ENCODE data around the gene SEPTIN1. TPM values are rescaled to one million over a fixed set of nuclear protein-coding genes. Genes with fewer than 3 reads are reported as not detected.

Gene SEPTIN1
- total and polyA plus RNA-seq, 2 of the 4 experiments (the other 2 are of a cell fraction) = 0.24 TPM; not detected in 1

DNA sequence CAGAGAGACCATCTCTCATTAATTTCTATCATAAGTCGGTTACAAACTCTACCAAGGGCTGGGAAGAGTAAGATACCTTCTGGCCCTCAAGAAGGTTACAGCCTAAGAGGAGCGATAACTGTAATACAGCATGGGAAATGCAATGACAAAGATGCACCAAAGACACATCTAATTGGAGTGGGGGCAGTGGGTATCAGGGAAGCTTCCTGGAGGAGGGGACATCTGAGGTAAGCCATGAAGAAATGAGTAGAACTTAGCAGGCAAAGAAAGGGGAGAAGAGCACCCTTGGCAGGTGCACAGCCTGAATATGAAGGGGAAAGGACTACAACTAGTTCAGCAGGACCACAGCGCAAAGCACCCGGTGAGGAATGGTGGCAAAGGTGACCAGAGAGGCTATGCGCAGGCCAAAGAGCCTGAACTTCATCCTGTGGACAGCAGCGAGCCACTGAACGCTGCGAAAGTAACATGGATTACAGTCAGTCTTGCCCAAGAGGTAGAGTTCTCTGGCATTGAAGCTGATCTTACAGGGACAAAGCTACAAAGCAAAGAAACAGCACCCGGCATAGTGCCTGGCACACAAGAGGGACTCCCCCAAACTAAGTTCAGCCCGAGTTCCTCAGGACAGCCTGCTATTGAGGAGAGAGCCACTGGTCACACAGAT, 14.9 kb downstream of the SEPTIN1 start:
- Histone ChIP-seq H2AFZ (replicated peaks; ENCODE audit: low read length, poor library complexity) (no peak overlapping the region), H4K8ac (ENCODE audit: low read depth in 2 of 2, low read length in 2 of 2) (no peak overlapping the region), H2BK20ac (ENCODE audit: low read depth, low read length) (no peak overlapping the region), H3K27me3 (ENCODE audit: control insufficient read depth, insufficient read depth, low read length) (no peaks in the 10 kb centered on the region), H3K23ac (ENCODE audit: low read depth, low read length) (peak overlapping the region; percentile 26; the same call in 1 of the 2 replicates), H3K79me1 (ENCODE audit: low read depth in 1 of 2, low read length in 2 of 2) (peaks cover 9 to 64% of the 10 kb centered on the region in 2 experiments), H2BK120ac (ENCODE audit: low read depth, low read length) (no peak overlapping the region), H3K9ac (ENCODE audit: low read depth, low read length) (peak overlapping the region; percentile 90; the same call in 1 of the 2 replicates), H4K91ac (ENCODE audit: insufficient read depth, low read depth, low read length) (no peak overlapping the region), H3K4me2 (ENCODE audit: low read depth, low read length) (peak overlapping the region; percentile 99), H2AK9ac (replicated peaks; ENCODE audit: low read depth, low read length, poor library complexity) (peak overlapping the region; percentile 99), H3K56ac (ENCODE audit: extremely low read depth, insufficient read depth, low read length) (no peak overlapping the region), H3K36me3 (ENCODE audit: control insufficient read depth, insufficient read depth, low read length) (peaks cover 18% of the 10 kb centered on the region), H3K14ac (replicated peaks; ENCODE audit: low read depth, low read length) (peak overlapping the region; percentile 49), H3K27ac (ENCODE audit: insufficient read depth, low read length) (no peak overlapping the region; the same call in 1 of the 2 replicates), H4K5ac (ENCODE audit: low read depth, low read length) (no peak overlapping the region), H3K9me3 (ENCODE audit: control insufficient read depth, insufficient read depth, low read length) (no peaks in the 10 kb centered on the region), H3K4me3 (ENCODE audit: insufficient read depth, low read depth, low read length) (peak overlapping the region; percentile 86), H2BK15ac (ENCODE audit: low read depth, low read length) (no peak overlapping the region), H4K20me1 (ENCODE audit: insufficient read depth, low read length) (peaks cover 51% of the 10 kb centered on the region), H2AK5ac (ENCODE audit: low read depth, low read length) (peak overlapping the region; percentile 36; the same call in 1 of the 2 replicates), H3K9me1 (ENCODE audit: insufficient read depth, low read length) (peaks cover 17% of the 10 kb centered on the region), H3K4me1 (ENCODE audit: control insufficient read depth, insufficient read depth, low read length) (peaks cover 3% of the 10 kb centered on the region; the same call in 1 of the 2 replicates), H3K18ac (ENCODE audit: low read depth, low read length) (no peak overlapping the region), H3K4ac (ENCODE audit: low read depth, low read length) (peak overlapping the region; percentile 1), H2BK5ac (ENCODE audit: low read depth, low read length, poor library complexity, severe bottlenecking) (no peak overlapping the region)
- DNase-seq (no peak), ATAC-seq (ENCODE audit: low read depth) (no peak)
- intact Hi-C loops (cut with micrococcal nuclease) (loop anchor here (1.0 to 2.0 kb wide), 2 partner anchors 42 to 275 kb away; no protein-coding TSS in a partner anchor), in situ Hi-C loops (cut with MboI; ENCODE audit: low sequenced_read_pairs) (no loop called here), dilution Hi-C loops (cut with HindIII; ENCODE audit: low sequenced_read_pairs, unreplicated experiment) (no loop called here)
- WGBS, 2 experiments (ENCODE audit: extremely low coverage in 2 of 2, insufficient read length in 1 of 2) = 100% methylated on average over 2 of the region's 10 CpGs; no CpG with 5 or more reads in 1 of the 2 experiments
- ChIA-PET POLR2A (ENCODE audit: unreplicated experiment) (no interaction called here), CTCF (interaction anchor here (1.2 kb wide), 1 partner anchor 275 kb away, joined by 3 read pairs; no protein-coding TSS in a partner anchor)
- no TSS peak for BruUV-seq (replicated peaks)
- TF ChIP-seq CHD1 (IDR thresholded peaks at IDR 0.05; ENCODE audit: low read depth, low read length) = no peak
- TF ChIP-seq MAZ (IDR thresholded peaks at IDR 0.05; ENCODE audit: borderline replicate concordance, low read depth, low read length) = no peak
- TF ChIP-seq BHLHE40 (IDR thresholded peaks at IDR 0.05; ENCODE audit: low read depth, low read length) = no peak
- no peak for TF ChIP-seq NFE2L2 (IDR thresholded peaks at IDR 0.05; ENCODE audit: low read depth, low read length)
- no peak for TF ChIP-seq RAD21 (IDR thresholded peaks at IDR 0.05; ENCODE audit: low read length)
- no peak for TF ChIP-seq RCOR1 (IDR thresholded peaks at IDR 0.05; ENCODE audit: insufficient replicate concordance, low read length)
- no peak for TF ChIP-seq FOS (IDR thresholded peaks at IDR 0.05; ENCODE audit: low read depth, low read length)
- TF ChIP-seq, protein P1, sequence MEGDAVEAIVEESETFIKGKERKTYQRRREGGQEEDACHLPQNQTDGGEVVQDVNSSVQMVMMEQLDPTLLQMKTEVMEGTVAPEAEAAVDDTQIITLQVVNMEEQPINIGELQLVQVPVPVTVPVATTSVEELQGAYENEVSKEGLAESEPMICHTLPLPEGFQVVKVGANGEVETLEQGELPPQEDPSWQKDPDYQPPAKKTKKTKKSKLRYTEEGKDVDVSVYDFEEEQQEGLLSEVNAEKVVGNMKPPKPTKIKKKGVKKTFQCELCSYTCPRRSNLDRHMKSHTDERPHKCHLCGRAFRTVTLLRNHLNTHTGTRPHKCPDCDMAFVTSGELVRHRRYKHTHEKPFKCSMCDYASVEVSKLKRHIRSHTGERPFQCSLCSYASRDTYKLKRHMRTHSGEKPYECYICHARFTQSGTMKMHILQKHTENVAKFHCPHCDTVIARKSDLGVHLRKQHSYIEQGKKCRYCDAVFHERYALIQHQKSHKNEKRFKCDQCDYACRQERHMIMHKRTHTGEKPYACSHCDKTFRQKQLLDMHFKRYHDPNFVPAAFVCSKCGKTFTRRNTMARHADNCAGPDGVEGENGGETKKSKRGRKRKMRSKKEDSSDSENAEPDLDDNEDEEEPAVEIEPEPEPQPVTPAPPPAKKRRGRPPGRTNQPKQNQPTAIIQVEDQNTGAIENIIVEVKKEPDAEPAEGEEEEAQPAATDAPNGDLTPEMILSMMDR (conservative IDR thresholded peaks at IDR 0.05; ENCODE audit: low read depth, low read length) = no peak
- TF ChIP-seq, protein P2, sequence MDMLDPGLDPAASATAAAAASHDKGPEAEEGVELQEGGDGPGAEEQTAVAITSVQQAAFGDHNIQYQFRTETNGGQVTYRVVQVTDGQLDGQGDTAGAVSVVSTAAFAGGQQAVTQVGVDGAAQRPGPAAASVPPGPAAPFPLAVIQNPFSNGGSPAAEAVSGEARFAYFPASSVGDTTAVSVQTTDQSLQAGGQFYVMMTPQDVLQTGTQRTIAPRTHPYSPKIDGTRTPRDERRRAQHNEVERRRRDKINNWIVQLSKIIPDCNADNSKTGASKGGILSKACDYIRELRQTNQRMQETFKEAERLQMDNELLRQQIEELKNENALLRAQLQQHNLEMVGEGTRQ (IDR thresholded peaks at IDR 0.05; ENCODE audit: low read depth, low read length) = no peak
- no peak for TF ChIP-seq SMC3 (IDR thresholded peaks at IDR 0.05; ENCODE audit: low read depth, low read length)
- TF ChIP-seq CEBPB (IDR thresholded peaks at IDR 0.05; ENCODE audit: low read depth, low read length) = no peak
- no peak for TF ChIP-seq MAFK (IDR thresholded peaks at IDR 0.05; ENCODE audit: low read depth, low read length)
- no peak for TF ChIP-seq RFX5 (IDR thresholded peaks at IDR 0.05; ENCODE audit: low read depth, low read length)
- TF ChIP-seq POLR2A (IDR thresholded peaks at IDR 0.05; ENCODE audit: low read depth, low read length) = no peak
- TF ChIP-seq MXI1 (IDR thresholded peaks at IDR 0.05; ENCODE audit: borderline replicate concordance, low read depth, low read length) = no peak

All from IMR-90 (cell line).